ENCODE data around the gene DTD2.
A peak's percentile ranks its signal among the peaks of the same experiment; 100 is the strongest.
"Not testable (repeated sequence)": the region's sequence is repeated elsewhere in the genome, so short reads cannot be mapped to it uniquely, and the experiment has no call there.

DTD2 gene

GRCh38 chr14:31441273-31442111, 15.8 kb downstream of the DTD2 start:
- DNase-seq: peak; percentile 15

GRCh38 chr14:31440280-31440679, 17.0 kb downstream of the DTD2 start:
- DNase-seq: no peak

GRCh38 chr14:31439561-31439960, 17.7 kb downstream of the DTD2 start:
- DNase-seq: no peak

GRCh38 chr14:31437045-31437691, 20.1 kb downstream of the DTD2 start:
- not testable (repeated sequence) for DNase-seq

GRCh38 chr14:31435276-31435675, 22.0 kb downstream of the DTD2 start:
- no peak for DNase-seq

- DNase-seq: no peak
These were observed 26.6 kb downstream of the DTD2 start for GRCh38 chr14:31430634-31431264.

GRCh38 chr14:31429791-31430190, 27.5 kb downstream of the DTD2 start:
- DNase-seq: no peak

- no peak for DNase-seq
These were observed 29.3 kb downstream of the DTD2 start for GRCh38 chr14:31428011-31428410.

GRCh38 chr14:31426663-31427062, 30.6 kb downstream of the DTD2 start:
- no peak for DNase-seq

- DNase-seq: no peak
These were observed 31.4 kb downstream of the DTD2 start for GRCh38 chr14:31425905-31426304.

GRCh38 chr14:31421200-31421599, 36.1 kb downstream of the DTD2 start:
- no peak for DNase-seq

GRCh38 chr14:31420319-31421111, 36.8 kb downstream of the DTD2 start, which contains the start of gene HEATR5A:
Gene HEATR5A (minus strand): TSS chr14:31420550. CDS start chr14:31402975, 17,575 bp downstream.
- peak; percentile 96 for DNase-seq

- peak; percentile 52 for DNase-seq
These were observed 37.4 kb downstream of the DTD2 start for GRCh38 chr14:31419967-31420318.

- no peak for DNase-seq
These were observed 37.9 kb downstream of the DTD2 start for GRCh38 chr14:31419179-31419966.

GRCh38 chr14:31418440-31418839, 38.9 kb downstream of the DTD2 start:
- DNase-seq: peak; percentile 3

- DNase-seq: no peak
These were observed 43.0 kb downstream of the DTD2 start for GRCh38 chr14:31414190-31414833.

- DNase-seq: peak; percentile 3
These were observed 46.0 kb downstream of the DTD2 start for GRCh38 chr14:31411218-31411727.

- peak; percentile 70 for DNase-seq
These were observed 47.2 kb downstream of the DTD2 start for GRCh38 chr14:31410048-31410650.

- DNase-seq: no peak
These were observed 48.9 kb downstream of the DTD2 start for GRCh38 chr14:31408421-31408820.

GRCh38 chr14:31405599-31406232, 51.6 kb downstream of the DTD2 start:
- no peak for DNase-seq
